ENCODE results near the gene ABLIM2. TPM values are rescaled to one million over a fixed set of nuclear protein-coding genes. Genes with fewer than 3 reads are reported as not detected.

The ABLIM2 gene
- total and polyA plus RNA-seq, 2 of the 8 experiments (the other 6 are each of a cell fraction or from before 2014, with no cell fraction given) = 2.8 to 3.0 TPM

- H2BK15ac ChIP-seq (ENCODE audit: low read length) = no peak overlapping the region
- CTCF ChIA-PET (ENCODE audit: partially characterized antibody) = interaction anchor here (1.5 to 4.6 kb wide), 3 partner anchors 10 to 27 kb away, joined by 3 to 17 read pairs (median 3); no protein-coding TSS in a partner anchor
- no peaks in the 10 kb centered on the region; a peak in 2 of 7 replicates for H3K4me1 ChIP-seq (replicated peaks in 1 of 4; ENCODE audit: control insufficient read depth in 3 of 4, insufficient read depth in 4 of 4, low read length in 3 of 4)
- H3K9me3 ChIP-seq (ENCODE audit: insufficient read depth in 2 of 2, low read depth in 1 of 2, low read length in 1 of 2) = no peaks in the 10 kb centered on the region
- no peak for TF ChIP-seq SUZ12 (IDR thresholded peaks at IDR 0.05; ENCODE audit: low read length)
- no peak for TF ChIP-seq RNF2 (IDR thresholded peaks at IDR 0.05; ENCODE audit: borderline replicate concordance, low read depth, low read length, missing control alignments, poor library complexity, severe bottlenecking)
- no peak for TF ChIP-seq EZH2 (IDR thresholded peaks at IDR 0.05; ENCODE audit: low read depth, low read length, severe bottlenecking)
- TF ChIP-seq, protein P1, sequence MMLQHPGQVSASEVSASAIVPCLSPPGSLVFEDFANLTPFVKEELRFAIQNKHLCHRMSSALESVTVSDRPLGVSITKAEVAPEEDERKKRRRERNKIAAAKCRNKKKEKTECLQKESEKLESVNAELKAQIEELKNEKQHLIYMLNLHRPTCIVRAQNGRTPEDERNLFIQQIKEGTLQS (IDR thresholded peaks at IDR 0.05; ENCODE audit: insufficient read depth, low read depth, low read length) = no peak
- no peak for TF ChIP-seq POU5F1 (IDR thresholded peaks at IDR 0.05; ENCODE audit: low read depth, low read length)
- TF ChIP-seq RAD21 (IDR thresholded peaks at IDR 0.05 in 1 of 2, conservative IDR thresholded peaks at IDR 0.05 in 1 of 2; ENCODE audit: low read depth in 2 of 2, low read length in 2 of 2) = no peak
- TF ChIP-seq SRF (IDR thresholded peaks at IDR 0.05; ENCODE audit: low read depth, low read length) = no peak
- TF ChIP-seq BCL11A (IDR thresholded peaks at IDR 0.05; ENCODE audit: low read depth in 2 of 2, low read length in 2 of 2) = no peak
- no peak for TF ChIP-seq JUND (IDR thresholded peaks at IDR 0.05; ENCODE audit: low read length)
- no peak for TF ChIP-seq POLR2A (IDR thresholded peaks at IDR 0.05; ENCODE audit: control extremely low read depth in 1 of 2, low read depth in 2 of 2, low read length in 2 of 2)
- no peak for TF ChIP-seq KDM1A (IDR thresholded peaks at IDR 0.05; ENCODE audit: borderline replicate concordance, low read length)
- TF ChIP-seq TEAD4 (IDR thresholded peaks at IDR 0.05; ENCODE audit: low read depth, low read length) = no peak
- no peak for TF ChIP-seq TAF7 (optimal IDR thresholded peaks at IDR 0.05; ENCODE audit: borderline replicate concordance, low read depth, low read length)
- no peak for TF ChIP-seq KDM5A (IDR thresholded peaks at IDR 0.05; ENCODE audit: low read length)
- no peak overlapping the region for H4K8ac ChIP-seq (ENCODE audit: extremely low read depth, insufficient read depth, low read length)
- no peak overlapping the region for H3K18ac ChIP-seq (ENCODE audit: extremely low read depth, low read length)
- no peaks in the 10 kb centered on the region for H3K27me3 ChIP-seq (replicated peaks in 1 of 4; ENCODE audit: control insufficient read depth in 3 of 4, extremely low read depth in 1 of 4, insufficient read depth in 3 of 4, low read length in 3 of 4)
- H3K4me2 ChIP-seq (ENCODE audit: insufficient read depth in 1 of 2, low read depth in 2 of 2, low read length in 2 of 2) = no peak overlapping the region
- H2BK20ac ChIP-seq (ENCODE audit: low read length) = no peak overlapping the region
- no peak overlapping the region for H3K9ac ChIP-seq (replicated peaks in 1 of 4; ENCODE audit: extremely low read depth in 1 of 4, low read depth in 3 of 4, low read length in 3 of 4)
- H3K23ac ChIP-seq (ENCODE audit: insufficient read length) = no peak overlapping the region
- H3K56ac ChIP-seq (replicated peaks; ENCODE audit: insufficient read length, low read depth, low read length) = no peak overlapping the region
- H2AK5ac ChIP-seq (ENCODE audit: low read depth, low read length) = no peak overlapping the region
- H3K27ac ChIP-seq (ENCODE audit: low read depth, low read length) = no peak overlapping the region
- H4K91ac ChIP-seq (replicated peaks; ENCODE audit: insufficient read length, low read length) = no peak overlapping the region
- H3K14ac ChIP-seq (ENCODE audit: insufficient read length) = no peak overlapping the region
- DNase-seq (ENCODE audit: low read depth in 1 of 2, low spot score in 2 of 2) = no peak
- no peak overlapping the region for H2BK120ac ChIP-seq (replicated peaks; ENCODE audit: low read depth, low read length)
- WGBS, 2 experiments (ENCODE audit: extremely low coverage in 1 of 2, insufficient coverage in 1 of 2, insufficient read length in 1 of 2, insufficient replicate concordance in 2 of 2, low coverage in 1 of 2, low lambda C conversion rate in 2 of 2, missing lambda C conversion rate in 1 of 2) = 93% methylated on average over 10 of the region's 10 CpGs; no CpG with 5 or more reads in 1 of the 2 experiments
- no peak overlapping the region for H2BK5ac ChIP-seq (ENCODE audit: low read depth, low read length)
- no peak overlapping the region for H4K5ac ChIP-seq (ENCODE audit: insufficient read length, low read depth, low read length)
- peaks cover 0 to 1% of the 10 kb centered on the region in 2 experiments for H4K20me1 ChIP-seq (replicated peaks in 1 of 2; ENCODE audit: control insufficient read depth in 1 of 2, insufficient read depth in 2 of 2, low read length in 2 of 2)
- no peaks in the 10 kb centered on the region for H3K23me2 ChIP-seq (ENCODE audit: low read depth, low read length)
- no peak overlapping the region for H2AFZ ChIP-seq (ENCODE audit: low read length)
- H3K4me3 ChIP-seq (ENCODE audit: extremely low read depth in 1 of 4, insufficient read depth in 2 of 4, low read depth in 3 of 4, low read length in 4 of 4) = no peak overlapping the region
- no peaks in the 10 kb centered on the region for H3K36me3 ChIP-seq (ENCODE audit: control insufficient read depth in 2 of 4, insufficient read depth in 4 of 4, low read length in 3 of 4)
- no peaks in the 10 kb centered on the region for H3K79me2 ChIP-seq (ENCODE audit: control insufficient read depth in 1 of 2, insufficient read depth in 2 of 2, low read length in 2 of 2)
- no peak overlapping the region for H2BK12ac ChIP-seq (ENCODE audit: low read depth, low read length)
- no peak for FAIRE-seq
- H3K79me1 ChIP-seq (ENCODE audit: low read depth, low read length) = no peaks in the 10 kb centered on the region
- no peak overlapping the region for H3K4ac ChIP-seq (replicated peaks; ENCODE audit: insufficient read length, low read depth, low read length)
- POLR2A ChIA-PET (ENCODE audit: partially characterized antibody) = no interaction called here
These were observed 45.2 kb upstream of the ABLIM2 start for GRCh38 chr4:8203817-8204216.

All from H1 (cell line).